A549 treated with AZD9567 at 1 μM for 4 hours (cell line): ENCODE results near the gene ARIH1. TPM values are rescaled to one million over a fixed set of nuclear protein-coding genes. Genes with fewer than 3 reads are reported as not detected.

Source experiments
- total RNA-seq: library from RNA; stranded (reverse); fragments of 200-300 nt; extraction: Qiagen RNA extraction; gene quantifications from 5 replicates; pipeline ENCODE4 v1.2.3, GENCODE V29; 2022; ENCODE audit not compliant: insufficient read depth

The ARIH1 gene
- 52.6 to 80.6 TPM (median 74.1 TPM) in 5 replicates for total RNA-seq

DNA sequence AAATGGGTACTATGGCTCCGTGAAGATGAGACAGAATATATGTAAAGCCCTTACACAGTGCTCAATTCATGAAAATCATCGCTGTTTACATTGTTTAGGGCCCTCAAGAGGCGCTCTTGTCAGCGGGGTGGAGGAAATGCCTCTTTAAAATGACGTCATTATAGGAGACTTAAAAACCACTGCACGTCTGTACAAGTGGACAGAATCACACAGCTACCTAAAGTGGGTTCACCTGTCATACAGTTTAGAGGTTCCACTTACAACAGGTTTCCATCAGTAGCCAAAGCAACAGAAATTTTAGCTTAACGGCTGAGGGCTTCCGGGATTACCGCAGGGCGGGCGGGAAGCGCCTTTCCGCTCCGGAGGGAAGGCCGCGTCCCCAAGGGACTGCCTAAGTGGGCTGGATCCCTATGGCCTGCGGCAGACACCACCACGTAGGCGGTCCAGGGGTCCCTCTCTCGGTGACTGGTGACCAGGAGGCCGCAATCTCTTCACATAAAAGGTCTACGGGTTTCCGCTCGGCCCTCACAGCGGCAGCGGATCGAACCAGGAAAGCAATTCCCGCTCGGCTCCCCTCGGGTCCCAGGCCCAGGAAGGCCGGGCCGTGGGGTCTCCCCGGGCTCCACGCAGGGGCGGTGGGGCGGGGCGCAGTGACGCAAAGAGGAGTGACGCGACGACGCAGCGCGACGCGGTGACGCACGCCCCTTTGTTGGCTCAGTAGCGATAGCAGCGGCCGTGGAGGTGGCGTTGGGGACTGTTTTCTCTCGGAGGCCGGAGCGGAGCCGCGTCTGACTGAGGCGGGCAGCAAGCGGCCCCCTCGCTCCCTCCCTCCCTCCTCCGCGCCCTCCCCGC, at the start of gene ARIH1:
Gene ARIH1, plus strand, starts transcription at position 717 of the 852 bp plus-strand sequence. CDS start 310 bp downstream, outside the sequence.

Other genes with a start within 250 kb of the ARIH1 start
- gene PKM, start 243.1 kb upstream of the ARIH1 start, total RNA-seq: 2,979 to 3,428 TPM (median 3,179 TPM) in 5 replicates
- gene PARP6, start 201.8 kb upstream of the ARIH1 start, total RNA-seq: 46.2 to 68.1 TPM (median 66.8 TPM) in 5 replicates
- 0.11 to 0.20 TPM (median 0.12 TPM) in 4 of 5 replicates, not detected in the other for gene CELF6, start 154.2 kb upstream of the ARIH1 start, total RNA-seq
- gene HEXA, start 98.3 kb upstream of the ARIH1 start, total RNA-seq: 127 to 158 TPM (median 150 TPM) in 5 replicates
- gene TMEM202, start 76.0 kb upstream of the ARIH1 start, total RNA-seq: not detected in 5 replicates
- gene GOLGA6B, start 180.4 kb downstream of the ARIH1 start, total RNA-seq: 0.06 to 0.12 TPM in 2 of 5 replicates, not detected in the others
- not detected in 5 replicates for gene HIGD2B, start 211.9 kb downstream of the ARIH1 start, total RNA-seq
- 15.6 to 45.7 TPM (median 18.0 TPM) in 5 replicates for gene BBS4, start 211.9 kb downstream of the ARIH1 start, total RNA-seq